ENCODE measurements around the gene SGK1.

DNA sequence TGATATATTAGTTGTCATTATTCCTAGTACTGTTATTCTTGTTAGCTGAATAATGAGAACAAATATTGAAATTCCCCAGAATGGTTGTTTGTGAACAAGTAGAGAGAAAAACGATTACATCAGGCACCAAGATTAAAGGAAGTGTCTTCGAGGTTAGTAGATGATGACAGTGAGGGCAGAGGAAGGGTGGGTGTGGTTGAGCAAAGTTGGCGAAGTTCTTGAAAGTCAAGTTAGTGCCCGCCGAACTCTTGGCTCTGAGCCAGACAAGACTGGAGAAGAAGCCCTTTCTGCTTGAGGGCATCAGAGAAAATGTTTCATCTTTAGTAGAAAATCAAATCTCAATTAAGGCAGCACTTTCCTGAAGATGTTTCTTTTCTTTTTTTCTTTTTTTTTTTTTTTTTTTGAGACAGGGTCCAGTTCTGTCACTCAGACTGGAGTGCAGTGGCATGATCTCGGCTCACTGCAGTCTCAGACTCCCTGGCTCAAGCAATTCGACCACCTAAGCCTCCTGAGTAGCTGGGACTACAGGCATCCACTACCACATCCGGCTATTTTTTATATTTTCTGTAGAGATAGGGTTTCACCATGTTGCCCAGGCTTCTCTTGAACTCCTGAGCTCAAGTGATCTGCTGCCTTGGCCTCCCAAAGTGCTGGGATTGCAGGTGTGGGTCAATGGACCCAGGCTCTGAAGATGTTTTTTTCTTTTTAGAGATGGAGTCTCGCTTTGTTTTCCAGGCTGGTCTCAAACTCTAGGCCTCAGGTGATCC, 77.1 kb downstream of the SGK1 start:
- no peak for TF ChIP-seq POLR2AphosphoS5 (IDR thresholded peaks at IDR 0.05)
- TF ChIP-seq, protein P1, sequence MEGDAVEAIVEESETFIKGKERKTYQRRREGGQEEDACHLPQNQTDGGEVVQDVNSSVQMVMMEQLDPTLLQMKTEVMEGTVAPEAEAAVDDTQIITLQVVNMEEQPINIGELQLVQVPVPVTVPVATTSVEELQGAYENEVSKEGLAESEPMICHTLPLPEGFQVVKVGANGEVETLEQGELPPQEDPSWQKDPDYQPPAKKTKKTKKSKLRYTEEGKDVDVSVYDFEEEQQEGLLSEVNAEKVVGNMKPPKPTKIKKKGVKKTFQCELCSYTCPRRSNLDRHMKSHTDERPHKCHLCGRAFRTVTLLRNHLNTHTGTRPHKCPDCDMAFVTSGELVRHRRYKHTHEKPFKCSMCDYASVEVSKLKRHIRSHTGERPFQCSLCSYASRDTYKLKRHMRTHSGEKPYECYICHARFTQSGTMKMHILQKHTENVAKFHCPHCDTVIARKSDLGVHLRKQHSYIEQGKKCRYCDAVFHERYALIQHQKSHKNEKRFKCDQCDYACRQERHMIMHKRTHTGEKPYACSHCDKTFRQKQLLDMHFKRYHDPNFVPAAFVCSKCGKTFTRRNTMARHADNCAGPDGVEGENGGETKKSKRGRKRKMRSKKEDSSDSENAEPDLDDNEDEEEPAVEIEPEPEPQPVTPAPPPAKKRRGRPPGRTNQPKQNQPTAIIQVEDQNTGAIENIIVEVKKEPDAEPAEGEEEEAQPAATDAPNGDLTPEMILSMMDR (IDR thresholded peaks at IDR 0.05; ENCODE audit: poor library complexity, severe bottlenecking): no peak
- no peak for TF ChIP-seq EZH2 (IDR thresholded peaks at IDR 0.05; ENCODE audit: borderline replicate concordance, insufficient read depth, low read length, poor library complexity, severe bottlenecking)
- no peak for TF ChIP-seq EP300 (conservative IDR thresholded peaks at IDR 0.05; ENCODE audit: poor library complexity, severe bottlenecking)
- TF ChIP-seq, protein P2, sequence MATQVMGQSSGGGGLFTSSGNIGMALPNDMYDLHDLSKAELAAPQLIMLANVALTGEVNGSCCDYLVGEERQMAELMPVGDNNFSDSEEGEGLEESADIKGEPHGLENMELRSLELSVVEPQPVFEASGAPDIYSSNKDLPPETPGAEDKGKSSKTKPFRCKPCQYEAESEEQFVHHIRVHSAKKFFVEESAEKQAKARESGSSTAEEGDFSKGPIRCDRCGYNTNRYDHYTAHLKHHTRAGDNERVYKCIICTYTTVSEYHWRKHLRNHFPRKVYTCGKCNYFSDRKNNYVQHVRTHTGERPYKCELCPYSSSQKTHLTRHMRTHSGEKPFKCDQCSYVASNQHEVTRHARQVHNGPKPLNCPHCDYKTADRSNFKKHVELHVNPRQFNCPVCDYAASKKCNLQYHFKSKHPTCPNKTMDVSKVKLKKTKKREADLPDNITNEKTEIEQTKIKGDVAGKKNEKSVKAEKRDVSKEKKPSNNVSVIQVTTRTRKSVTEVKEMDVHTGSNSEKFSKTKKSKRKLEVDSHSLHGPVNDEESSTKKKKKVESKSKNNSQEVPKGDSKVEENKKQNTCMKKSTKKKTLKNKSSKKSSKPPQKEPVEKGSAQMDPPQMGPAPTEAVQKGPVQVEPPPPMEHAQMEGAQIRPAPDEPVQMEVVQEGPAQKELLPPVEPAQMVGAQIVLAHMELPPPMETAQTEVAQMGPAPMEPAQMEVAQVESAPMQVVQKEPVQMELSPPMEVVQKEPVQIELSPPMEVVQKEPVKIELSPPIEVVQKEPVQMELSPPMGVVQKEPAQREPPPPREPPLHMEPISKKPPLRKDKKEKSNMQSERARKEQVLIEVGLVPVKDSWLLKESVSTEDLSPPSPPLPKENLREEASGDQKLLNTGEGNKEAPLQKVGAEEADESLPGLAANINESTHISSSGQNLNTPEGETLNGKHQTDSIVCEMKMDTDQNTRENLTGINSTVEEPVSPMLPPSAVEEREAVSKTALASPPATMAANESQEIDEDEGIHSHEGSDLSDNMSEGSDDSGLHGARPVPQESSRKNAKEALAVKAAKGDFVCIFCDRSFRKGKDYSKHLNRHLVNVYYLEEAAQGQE (IDR thresholded peaks at IDR 0.05; ENCODE audit: borderline replicate concordance): no peak
- no peak for TF ChIP-seq TAF1 (IDR thresholded peaks at IDR 0.05; ENCODE audit: low read depth)
